SK-N-SH (cell line): ENCODE results near the gene DCHS2. TPM values are rescaled to one million over a fixed set of nuclear protein-coding genes. Genes with fewer than 3 reads are reported as not detected.

Experiments
- CTCF ChIA-PET: fragments of 300-600, 350-600 bp; formaldehyde crosslinking; extraction: SDS; loops from one replicate; lab custom pipeline; 2021; lab: Yijun Ruan, JAX
- POLR2A ChIA-PET: fragments of 350-600 bp; sonication (Branson Sonifier 250); formaldehyde crosslinking; extraction: SDS; loops from one replicate; lab custom pipeline; 2020; ENCODE audit warnings: antibody characterized with exemption, inconsistent platforms; lab: Yijun Ruan, JAX
- DNase-seq: peaks from one replicate; pipeline ENCODE4 v3.0.0; 2012
- H2AFZ ChIP-seq: fragments of 200-600 bp; sonication (generic); 2 replicates; pipeline ENCODE4 v1.8.1; 2016; ENCODE audit warnings: antibody characterized with exemption, mild to moderate bottlenecking, low read depth
- H3F3A ChIP-seq: fragments of 200-600 bp; sonication (generic); replicated peaks from 2 replicates; pipeline ENCODE3; 2016; ENCODE audit warnings: antibody characterized with exemption, mild to moderate bottlenecking; ENCODE audit not compliant: insufficient read depth
- H3K27ac ChIP-seq, 2 experiments: fragments of 200-500 bp in 1 of 2; fragments of 200-600 bp in 1 of 2; sonication (Bioruptor generic) in 1 of 2; sonication (generic), shearing (Covaris generic) in 1 of 2; 2 replicates each; pipeline versions ENCODE4 v1.5.1 to v1.6.1; 2014 to 2016; ENCODE audit warnings: low read depth in 2 of 2, inconsistent platforms in 1 of 2, low read length in 1 of 2, mild to moderate bottlenecking in 1 of 2, mixed read lengths in 1 of 2
- H3K27me3 ChIP-seq: fragments of 200-600 bp; sonication (generic), shearing (Covaris generic); 2 replicates; pipeline ENCODE4 v1.6.1; 2016; ENCODE audit warnings: mixed run types; ENCODE audit not compliant: insufficient read depth
- H3K36me3 ChIP-seq, 2 experiments: fragments of 200-500 bp in 1 of 2; fragments of 200-600 bp in 1 of 2; sonication (Bioruptor generic) in 1 of 2; sonication (generic) in 1 of 2; replicated peaks in 1 of 2; 2 replicates each; pipeline versions ENCODE3 to v1.5.1; 2014 to 2016; ENCODE audit warnings: low read length in 1 of 2, mild to moderate bottlenecking in 1 of 2; ENCODE audit not compliant: insufficient read depth in 2 of 2, control insufficient read depth in 1 of 2
- H3K4me1 ChIP-seq, 2 experiments: fragments of 200-500 bp in 1 of 2; fragments of 200-600 bp in 1 of 2; sonication (Bioruptor generic) in 1 of 2; sonication (generic), shearing (Covaris generic) in 1 of 2; 2 replicates each; pipeline versions ENCODE4 v1.5.1 to v1.6.1; 2014 to 2016; ENCODE audit warnings: low read depth in 1 of 2, low read length in 1 of 2, mixed run types in 1 of 2; ENCODE audit not compliant: insufficient read depth in 2 of 2, control insufficient read depth in 1 of 2
- H3K4me2 ChIP-seq: fragments of 200-600 bp; sonication (generic), shearing (Covaris generic); 2 replicates; pipeline ENCODE4 v1.6.1; 2017; ENCODE audit warnings: mixed run types
- H3K4me3 ChIP-seq, 2 experiments: fragments of 200-500 bp in 1 of 2; fragments of 200-600 bp in 1 of 2; sonication (Bioruptor generic) in 1 of 2; sonication (generic), shearing (Covaris generic) in 1 of 2; 2 replicates each; pipeline versions ENCODE4 v1.5.1 to v1.8.1; 2014 to 2016; ENCODE audit warnings: low read depth in 2 of 2, inconsistent platforms in 1 of 2, low read length in 1 of 2, mild to moderate bottlenecking in 1 of 2, mixed read lengths in 1 of 2, moderate library complexity in 1 of 2
- H3K79me2 ChIP-seq: fragments of 200-600 bp; sonication (generic); 2 replicates; pipeline ENCODE4 v1.8.1; 2017; ENCODE audit warnings: mild to moderate bottlenecking; ENCODE audit not compliant: insufficient read depth
- H3K9ac ChIP-seq: fragments of 200-600 bp; sonication (generic); 2 replicates; pipeline ENCODE4 v1.6.1; 2017; ENCODE audit warnings: mixed run types
- H3K9me2 ChIP-seq: fragments of 200-600 bp; sonication (generic); 2 replicates; pipeline ENCODE4 v1.6.1; 2017; ENCODE audit warnings: mixed run types
- H3K9me3 ChIP-seq: fragments of 200-600 bp; sonication (generic); 2 replicates; pipeline ENCODE4 v1.6.1; 2017; ENCODE audit warnings: mixed run types, mild to moderate bottlenecking, moderate library complexity
- H4K20me1 ChIP-seq: fragments of 200-600 bp; sonication (generic); 2 replicates; pipeline ENCODE4 v1.6.1; 2017; ENCODE audit warnings: mild to moderate bottlenecking, mixed run types; ENCODE audit not compliant: insufficient read depth
- EP300 ChIP-seq, 2 experiments: IDR thresholded peaks; 2 replicates each; pipeline versions ENCODE4 v1.4.0 to v1.6.1; 2012; ENCODE audit warnings: borderline replicate concordance in 1 of 2, low read depth in 1 of 2, low read length in 1 of 2
- EZH2phosphoT487 ChIP-seq: fragments of 200-600 bp; sonication (generic); IDR thresholded peaks from 2 replicates; pipeline ENCODE4 v1.6.1; 2017; ENCODE audit warnings: low read depth, mixed run types, mild to moderate bottlenecking, antibody characterized with exemption, moderate library complexity, borderline replicate concordance
- FOXJ3 ChIP-seq: sonication (generic); formaldehyde crosslinking; IDR thresholded peaks from 2 replicates; pipeline ENCODE4 v1.5.1; 2020; ENCODE audit warnings: mild to moderate bottlenecking, missing genetic modification reagents
- FOXM1 ChIP-seq: IDR thresholded peaks from 2 replicates; pipeline ENCODE4 v1.4.0; 2012; ENCODE audit warnings: low read depth, mild to moderate bottlenecking
- GABPA ChIP-seq: IDR thresholded peaks from 2 replicates; pipeline ENCODE4 v1.4.0; 2012; ENCODE audit warnings: low read depth, mild to moderate bottlenecking
- IRF3 ChIP-seq: fragments of 150-350 bp; IDR thresholded peaks from 2 replicates; pipeline ENCODE4 v1.6.1; 2016; ENCODE audit warnings: mild to moderate bottlenecking, low read depth, low read length
- JUND ChIP-seq: IDR thresholded peaks from 2 replicates; pipeline ENCODE4 v1.4.0; 2012
- MAX ChIP-seq: IDR thresholded peaks from 2 replicates; pipeline ENCODE4 v1.4.0; 2012; ENCODE audit warnings: low read depth
- MEF2A ChIP-seq: IDR thresholded peaks from 2 replicates; pipeline ENCODE4 v1.4.0; 2012; ENCODE audit warnings: low read depth, borderline replicate concordance
- MXI1 ChIP-seq: IDR thresholded peaks from 2 replicates; pipeline ENCODE4 v1.6.1; 2012; ENCODE audit warnings: mild to moderate bottlenecking, low read depth, low read length, improper control_type of control experiment
- NFIC ChIP-seq: IDR thresholded peaks from 2 replicates; pipeline ENCODE4 v1.4.0; 2012; ENCODE audit warnings: borderline replicate concordance
- NRF1 ChIP-seq: IDR thresholded peaks from 2 replicates; pipeline ENCODE4 v1.6.1; 2012; ENCODE audit warnings: low read depth, mild to moderate bottlenecking, low read length
- RFX5 ChIP-seq: IDR thresholded peaks from 2 replicates; pipeline ENCODE4 v1.6.1; 2012; ENCODE audit warnings: mild to moderate bottlenecking, improper control_type of control experiment, low read length
- RXRA ChIP-seq: IDR thresholded peaks from 2 replicates; pipeline ENCODE4 v1.4.0; 2012; ENCODE audit warnings: low read depth, mild to moderate bottlenecking, borderline replicate concordance
- SIN3A ChIP-seq: IDR thresholded peaks from 2 replicates; pipeline ENCODE4 v1.6.1; 2012; ENCODE audit warnings: low read depth, mild to moderate bottlenecking, low read length, moderate library complexity, borderline replicate concordance
- TAF1 ChIP-seq: IDR thresholded peaks from 2 replicates; pipeline ENCODE4 v1.6.1; 2012; ENCODE audit warnings: low read depth, mild to moderate bottlenecking, low read length, moderate library complexity, borderline replicate concordance
- USF1 ChIP-seq: IDR thresholded peaks from 2 replicates; pipeline ENCODE4 v1.4.0; 2012; ENCODE audit warnings: low read depth, borderline replicate concordance
- YY1 ChIP-seq: IDR thresholded peaks from 2 replicates; pipeline ENCODE4 v1.4.0; 2012; ENCODE audit warnings: low read depth, mild to moderate bottlenecking
- WGBS: methylation state at CpG from one replicate; pipeline ENCODE4 v1.1.6; 2017; ENCODE audit warnings: low lambda C conversion rate; 5-methylcytosine and 5-hydroxymethylcytosine counted together
- polyA plus RNA-seq, 3 experiments: library from polyadenylated mRNA; depleted of rRNA; stranded (reverse); fragments of >200 nt; gene quantifications; 2 replicates each; pipeline ENCODE4 v1.2.3, GENCODE V29; 2012

Gene DCHS2
- polyA plus RNA-seq, 1 of the 3 experiments (the other 2 are of a cell fraction), result not detected

GRCh38 chr4:154230091-154230490, 261.5 kb downstream of the DCHS2 start:
- Histone ChIP-seq H2AFZ (no peak overlapping the region), H3K27me3 (no peaks in the 10 kb centered on the region), H3K36me3 (no peaks in the 10 kb centered on the region), H3K4me1 (no peaks in the 10 kb centered on the region), H3K27ac (no peak overlapping the region), H4K20me1 (no peaks in the 10 kb centered on the region), H3K9me2 (no peaks in the 10 kb centered on the region), H3K4me3 (no peak overlapping the region), H3K79me2 (no peaks in the 10 kb centered on the region), H3K4me2 (no peak overlapping the region), H3K9ac (no peak overlapping the region), H3F3A (no peaks in the 10 kb centered on the region), H3K9me3 (no peaks in the 10 kb centered on the region)
- DNase-seq, result no peak
- TF ChIP-seq SIN3A (no peak), RXRA (no peak), EZH2phosphoT487 (no peak), EP300 (IDR thresholded peaks at IDR 0.05; ENCODE audit: borderline replicate concordance in 1 of 2, low read depth in 1 of 2, low read length in 1 of 2) (no peak), MEF2A (no peak), NRF1 (no peak), USF1 (no peak), RFX5 (no peak), FOXM1 (no peak), MXI1 (no peak), GABPA (no peak), IRF3 (no peak), JUND (no peak), NFIC (no peak), YY1 (no peak), MAX (no peak)
- ChIA-PET POLR2A (no interaction called here), CTCF (no interaction called here)
- WGBS, result 1% methylated on average over 2 of the region's 2 CpGs

- Histone ChIP-seq H3K9me2 (no peaks in the 10 kb centered on the region), H3K4me2 (no peak overlapping the region), H4K20me1 (no peaks in the 10 kb centered on the region), H3K27me3 (no peaks in the 10 kb centered on the region), H3K79me2 (no peaks in the 10 kb centered on the region), H3K27ac (no peak overlapping the region), H3K9ac (no peak overlapping the region), H3F3A (no peaks in the 10 kb centered on the region), H3K9me3 (peaks cover 16% of the 10 kb centered on the region), H3K36me3 (no peaks in the 10 kb centered on the region), H2AFZ (no peak overlapping the region), H3K4me1 (no peaks in the 10 kb centered on the region), H3K4me3 (no peak overlapping the region)
- DNase-seq, result no peak
- CTCF ChIA-PET, result no interaction called here
- POLR2A ChIA-PET, result no interaction called here
- no peak for TF ChIP-seq FOXJ3
- TF ChIP-seq SIN3A, result no peak
- no peak for TF ChIP-seq IRF3
- no peak for TF ChIP-seq TAF1
These were observed 268.7 kb downstream of the DCHS2 start for GRCh38 chr4:154222875-154223274.
